ENCODE results near the gene FOXO3.

The FOXO3 gene

DNA sequence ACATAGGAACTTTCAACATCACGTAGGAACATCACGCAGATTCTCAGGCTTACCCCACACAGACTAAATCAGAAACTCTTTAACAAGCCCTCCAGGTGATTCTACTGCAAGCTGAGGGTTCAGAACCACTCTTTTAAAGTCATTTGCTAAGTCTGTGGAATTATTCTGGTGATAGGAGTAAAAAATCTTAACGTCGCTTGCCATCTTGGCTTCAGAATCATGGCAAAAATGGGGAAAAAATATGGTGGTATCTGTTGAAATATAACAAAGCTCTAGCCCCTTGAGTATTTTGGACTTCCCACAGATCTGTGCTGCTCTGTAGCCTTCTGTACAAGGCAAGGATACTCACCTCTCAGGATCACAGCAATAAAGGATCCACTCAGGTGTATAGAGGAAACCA lies 17.4 kb downstream of the FOXO3 start:
- TF ChIP-seq GATA2 (IDR thresholded peaks at IDR 0.05; ENCODE audit: low read depth, low read length) (no peak), GATA3 (IDR thresholded peaks at IDR 0.05; ENCODE audit: low read depth, low read length) (no peak)

DNA sequence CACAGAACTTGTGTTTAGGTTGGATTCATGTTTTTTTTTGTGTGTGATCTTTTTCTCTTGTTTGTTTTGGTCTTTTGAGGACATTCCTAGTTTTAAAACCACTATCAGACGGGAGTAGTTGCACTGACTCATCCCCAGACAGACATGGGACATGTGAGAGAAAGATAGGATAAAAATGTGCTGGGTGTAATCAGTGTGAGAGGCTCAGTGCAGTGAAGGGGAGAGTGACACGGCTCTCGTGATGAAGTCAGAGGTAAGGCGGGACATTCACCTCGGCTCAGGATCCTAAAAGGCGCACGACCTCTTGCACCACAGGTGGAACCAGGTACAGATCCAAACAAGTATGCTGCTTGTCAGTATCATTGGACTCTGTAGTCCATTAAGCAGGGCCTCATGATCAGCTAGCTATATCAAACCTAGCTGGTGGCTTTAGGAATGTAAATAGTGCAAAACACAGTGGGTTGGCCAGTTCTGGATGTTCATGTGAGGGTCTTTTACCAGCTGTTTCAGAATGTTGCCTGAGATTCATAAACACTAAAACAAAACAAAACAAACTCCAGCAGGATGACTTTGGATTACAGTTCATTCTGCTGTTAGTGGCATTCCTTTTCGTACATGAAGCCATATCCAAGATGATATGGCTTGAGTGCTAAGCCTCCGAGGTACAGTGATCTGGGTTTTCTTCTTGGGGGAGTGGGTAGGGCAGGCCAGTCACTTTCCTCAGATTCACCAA lies 18.0 kb downstream of the FOXO3 start:
- no peak for TF ChIP-seq GATA2 (IDR thresholded peaks at IDR 0.05; ENCODE audit: low read depth, low read length)
- TF ChIP-seq GATA3 (IDR thresholded peaks at IDR 0.05; ENCODE audit: low read depth, low read length): no peak

DNA sequence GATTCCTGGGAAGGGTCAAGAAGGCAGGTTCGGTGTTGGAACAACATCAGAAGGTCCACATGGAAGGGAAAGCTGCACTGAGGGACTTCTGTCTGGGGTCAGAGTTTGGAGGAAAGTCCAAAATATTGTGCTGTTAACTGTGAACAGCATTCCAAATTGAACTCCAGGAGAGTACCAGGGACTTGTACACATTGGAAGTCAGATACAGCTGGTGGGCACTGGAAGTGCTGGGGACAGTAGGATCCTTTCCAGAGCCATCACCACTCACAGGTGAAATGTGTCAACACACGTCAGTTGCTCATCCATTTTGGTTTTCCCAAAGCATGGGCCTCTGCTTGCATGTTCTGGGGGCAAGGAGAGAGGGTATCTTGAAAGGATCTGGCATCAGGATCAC lies 18.6 kb downstream of the FOXO3 start:
- TF ChIP-seq GATA3 (IDR thresholded peaks at IDR 0.05; ENCODE audit: low read depth, low read length) (no peak), GATA2 (IDR thresholded peaks at IDR 0.05; ENCODE audit: low read depth, low read length) (no peak)

DNA sequence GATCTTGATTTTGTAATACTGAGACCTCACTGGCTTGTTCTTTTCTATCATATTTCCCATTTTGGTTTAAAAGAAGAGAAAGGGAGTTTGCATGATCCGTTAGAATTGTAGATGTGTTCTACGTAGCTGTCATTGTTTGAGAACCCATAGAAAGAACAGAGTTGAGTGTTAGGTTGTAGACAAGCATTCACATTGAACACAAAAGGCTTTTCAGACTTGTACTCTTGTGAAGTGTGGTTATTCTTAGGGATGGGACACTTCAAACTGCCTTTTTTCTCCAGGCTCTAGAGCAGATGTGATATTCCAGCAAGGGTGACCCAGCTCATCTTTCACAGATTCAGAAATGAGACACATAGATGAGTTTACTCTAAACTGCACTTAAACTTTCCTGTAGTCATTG lies 19.9 kb downstream of the FOXO3 start:
- TF ChIP-seq GATA2 (IDR thresholded peaks at IDR 0.05; ENCODE audit: low read depth, low read length): no peak
- no peak for TF ChIP-seq GATA3 (IDR thresholded peaks at IDR 0.05; ENCODE audit: low read depth, low read length)

DNA sequence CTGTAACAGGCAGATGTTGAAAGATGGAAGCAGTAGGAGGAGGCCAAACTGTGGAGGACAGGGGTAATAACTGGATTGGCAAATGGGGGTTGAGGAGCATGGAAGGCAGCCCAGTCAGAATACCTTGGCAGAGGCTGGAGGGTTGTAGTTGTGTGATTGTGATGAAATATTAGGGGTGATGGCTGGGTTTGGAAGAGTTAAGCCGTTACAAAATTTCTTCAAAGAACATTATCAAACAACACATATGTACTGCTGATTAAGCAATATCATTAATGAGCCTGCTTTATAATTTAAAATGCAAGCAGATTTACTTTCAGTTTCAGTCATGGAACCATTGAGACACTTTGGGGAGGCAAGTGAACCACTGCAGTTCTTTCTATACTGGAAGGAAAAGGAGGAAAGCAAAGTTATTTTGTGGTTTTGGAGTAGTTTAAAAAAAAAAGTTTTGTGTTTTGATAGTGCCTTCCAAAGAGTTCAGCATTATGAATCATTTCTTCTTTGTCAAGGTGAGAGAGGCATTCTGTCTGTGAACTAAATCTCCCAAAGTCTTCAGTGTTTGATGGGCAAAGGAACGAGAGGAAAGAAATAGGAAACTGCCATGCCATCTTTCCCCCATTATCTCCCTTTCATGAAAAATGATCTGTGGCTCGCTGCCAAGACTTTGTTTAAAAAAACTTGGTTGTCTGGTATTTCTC lies 20.7 kb downstream of the FOXO3 start:
- TF ChIP-seq GATA2 (IDR thresholded peaks at IDR 0.05; ENCODE audit: low read depth, low read length) (peak; percentile 74), GATA3 (IDR thresholded peaks at IDR 0.05; ENCODE audit: low read depth, low read length) (peak; percentile 68)

DNA sequence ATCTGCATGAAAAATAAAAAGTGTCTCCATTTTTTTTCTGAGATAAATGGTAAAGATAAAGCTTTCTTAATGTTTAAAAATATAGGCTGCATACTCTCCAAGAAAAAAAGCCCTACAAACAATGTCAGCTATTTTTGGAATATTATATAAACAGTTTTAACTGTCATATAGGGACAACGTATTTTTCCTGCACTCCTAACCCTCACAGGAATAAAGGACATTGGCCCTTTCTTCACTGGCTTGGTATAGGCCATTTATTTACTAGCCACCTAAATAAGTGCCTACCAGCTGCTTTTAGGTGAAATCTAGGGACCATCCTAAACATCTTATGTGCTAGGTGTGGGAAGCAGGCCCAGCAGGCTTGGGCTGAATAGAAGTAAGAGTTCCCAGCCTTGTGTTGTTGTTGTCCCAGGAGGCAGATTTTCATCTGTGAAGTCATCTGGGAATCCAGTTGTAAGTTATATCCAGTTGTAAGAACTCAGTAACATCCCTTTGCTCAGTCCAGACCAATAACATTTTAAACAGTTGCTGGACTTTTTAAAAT lies 21.3 kb downstream of the FOXO3 start:
- TF ChIP-seq GATA3 (IDR thresholded peaks at IDR 0.05; ENCODE audit: low read depth, low read length) (no peak; the same call in 1 of the 2 replicates), GATA2 (IDR thresholded peaks at IDR 0.05; ENCODE audit: low read depth, low read length) (no peak; the same call in 1 of the 2 replicates)

DNA sequence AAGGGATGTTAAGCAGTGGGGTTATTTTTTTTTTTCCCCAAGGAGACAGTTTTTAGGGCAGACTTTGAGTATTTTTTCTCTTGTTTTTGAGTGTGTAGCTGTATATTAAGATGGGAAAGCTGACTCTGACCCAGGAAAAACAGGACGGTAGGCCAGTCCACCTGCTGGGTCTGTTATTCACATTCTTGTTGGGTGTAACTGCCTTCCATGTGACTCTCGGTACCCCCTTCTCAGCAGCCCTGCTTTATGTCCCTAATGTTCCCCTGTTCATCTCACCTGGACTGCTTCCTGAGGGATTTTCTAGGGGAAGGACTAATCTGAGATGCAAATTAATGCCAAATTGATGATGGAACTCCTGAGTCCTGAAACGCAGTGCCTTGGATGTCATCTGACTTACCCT lies 21.9 kb downstream of the FOXO3 start:
- no peak for TF ChIP-seq GATA2 (IDR thresholded peaks at IDR 0.05; ENCODE audit: low read depth, low read length)
- no peak for TF ChIP-seq GATA3 (IDR thresholded peaks at IDR 0.05; ENCODE audit: low read depth, low read length)

DNA sequence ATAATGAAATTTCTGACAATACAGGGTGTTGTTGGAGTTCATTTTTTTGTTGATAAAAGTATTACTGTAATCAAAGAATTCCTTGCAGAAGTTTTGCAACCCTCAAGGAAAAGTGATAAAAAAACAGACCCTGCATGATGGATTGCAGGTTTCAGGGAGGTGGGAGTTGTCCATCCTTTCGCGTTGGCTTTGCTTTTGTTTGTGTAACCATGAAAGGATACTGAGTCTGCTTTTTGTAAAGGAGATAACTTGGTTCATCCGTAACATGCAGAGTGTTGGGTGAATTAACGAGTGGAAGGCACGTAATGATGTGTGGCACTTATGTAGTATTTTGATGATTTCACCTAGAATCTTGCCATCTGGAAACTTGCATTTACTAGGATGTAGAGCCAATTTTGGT lies 23.6 kb downstream of the FOXO3 start:
- TF ChIP-seq GATA2 (IDR thresholded peaks at IDR 0.05; ENCODE audit: low read depth, low read length) (no peak), GATA3 (IDR thresholded peaks at IDR 0.05; ENCODE audit: low read depth, low read length) (no peak)

DNA sequence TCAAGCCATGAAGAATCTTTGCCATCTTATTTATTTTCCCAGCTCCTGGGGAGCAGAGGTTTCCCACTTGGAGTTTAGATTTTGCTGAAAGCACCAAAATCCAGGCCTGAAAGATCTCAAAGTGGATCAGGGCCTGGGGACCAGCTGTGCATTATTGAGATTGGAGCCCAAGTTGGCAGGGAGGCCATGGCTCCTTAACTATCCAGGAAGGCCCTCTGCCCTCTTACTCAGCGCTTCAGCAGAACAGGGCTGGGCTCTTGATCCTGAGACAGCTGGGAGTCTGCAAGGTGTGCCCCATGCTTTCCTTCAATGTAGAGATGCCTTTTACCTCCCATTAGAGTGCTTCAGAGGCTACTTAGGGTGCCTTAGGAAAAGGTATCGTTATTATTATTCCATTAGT lies 24.6 kb downstream of the FOXO3 start:
- TF ChIP-seq GATA3 (IDR thresholded peaks at IDR 0.05; ENCODE audit: low read depth, low read length) (no peak), GATA2 (IDR thresholded peaks at IDR 0.05; ENCODE audit: low read depth, low read length) (no peak)

DNA sequence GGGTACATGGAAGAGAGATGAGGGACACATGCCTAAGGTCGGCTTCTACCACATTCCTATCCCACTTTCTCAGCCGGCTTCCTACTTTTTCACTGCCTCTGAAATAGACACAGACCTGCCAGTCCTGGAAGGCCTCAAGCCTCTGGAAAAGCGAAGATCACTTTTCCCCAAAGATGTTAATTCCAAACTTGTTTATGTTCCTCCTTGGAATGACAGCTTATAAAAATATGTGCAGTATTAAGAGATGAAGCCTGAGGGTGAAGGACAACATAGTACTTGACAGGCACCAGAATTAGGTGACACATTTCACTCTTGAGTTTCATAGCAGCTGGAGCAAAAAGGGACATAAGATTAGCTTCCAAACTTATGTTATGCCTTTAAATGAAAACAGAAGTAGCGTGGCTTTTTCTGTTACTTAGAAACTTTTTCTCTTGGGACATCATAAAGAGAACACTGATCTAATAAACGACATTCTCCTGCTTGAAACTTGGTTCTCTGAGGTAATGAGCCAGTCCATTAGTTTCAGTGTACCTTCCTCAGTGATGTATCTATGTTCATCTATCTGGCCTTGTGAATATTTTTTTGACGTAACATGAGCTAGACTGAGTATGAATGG lies 25.3 kb downstream of the FOXO3 start:
- TF ChIP-seq GATA3 (IDR thresholded peaks at IDR 0.05; ENCODE audit: low read depth, low read length) (no peak), GATA2 (IDR thresholded peaks at IDR 0.05; ENCODE audit: low read depth, low read length) (no peak)

DNA sequence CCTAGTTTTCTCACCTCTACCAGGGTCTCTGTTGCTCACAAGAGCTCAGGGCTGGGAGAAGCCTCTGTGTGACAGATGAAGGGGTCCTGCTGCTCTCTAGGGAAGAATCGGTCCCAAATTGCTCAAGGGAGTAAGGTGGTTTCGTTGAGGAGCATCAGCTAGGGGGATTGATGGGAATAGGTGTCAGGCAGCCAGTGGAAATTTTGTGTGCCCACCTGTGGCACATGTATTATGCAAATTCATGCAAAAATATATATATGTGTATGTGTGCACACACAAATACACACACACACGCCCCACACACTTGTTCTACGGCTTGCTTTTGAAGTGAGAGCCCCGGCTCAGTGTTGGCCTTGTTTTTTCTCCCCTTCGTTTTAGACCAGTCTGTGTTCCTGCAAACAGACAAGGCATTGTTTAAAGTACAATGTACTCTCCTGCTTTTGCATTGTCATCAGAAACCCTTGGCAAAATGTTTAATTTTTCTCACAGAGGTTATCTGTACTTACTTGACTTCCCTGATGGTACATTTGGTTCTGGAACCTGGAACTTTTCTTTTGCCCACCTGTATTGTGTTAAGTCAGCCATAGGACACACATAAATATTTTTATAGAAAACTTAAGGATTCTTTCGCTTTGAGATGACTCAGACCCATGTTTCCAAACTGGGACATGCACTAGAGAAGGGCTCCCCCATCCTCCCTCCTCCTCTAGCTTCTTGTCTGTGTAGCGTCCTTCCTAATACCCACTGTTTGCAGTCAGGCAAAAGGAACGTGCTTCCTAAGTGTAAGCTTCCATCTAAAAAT lies 26.7 kb downstream of the FOXO3 start:
- no peak for TF ChIP-seq GATA2 (IDR thresholded peaks at IDR 0.05; ENCODE audit: low read depth, low read length)
- no peak for TF ChIP-seq GATA3 (IDR thresholded peaks at IDR 0.05; ENCODE audit: low read depth, low read length)

DNA sequence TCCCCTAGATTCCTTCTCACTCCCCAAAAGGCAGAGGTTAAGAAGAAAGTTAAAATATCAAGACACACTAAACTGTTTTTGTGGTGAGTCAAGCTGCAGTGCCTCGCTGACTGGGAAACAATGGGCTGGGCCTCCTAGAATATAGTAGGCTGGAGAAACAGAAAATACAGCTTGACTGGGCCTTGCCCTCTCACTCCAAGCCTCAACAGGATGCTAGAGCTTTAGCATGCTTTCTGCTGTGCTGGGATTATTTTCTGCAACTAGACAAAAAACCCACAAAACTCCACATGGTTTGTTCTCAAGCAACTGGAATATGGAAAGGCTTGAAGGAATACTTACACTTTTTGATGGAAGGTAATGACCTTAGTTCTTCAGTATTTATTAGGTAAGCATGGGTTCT lies 27.9 kb downstream of the FOXO3 start:
- TF ChIP-seq GATA2 (IDR thresholded peaks at IDR 0.05; ENCODE audit: low read depth, low read length) (no peak), GATA3 (IDR thresholded peaks at IDR 0.05; ENCODE audit: low read depth, low read length) (no peak)

DNA sequence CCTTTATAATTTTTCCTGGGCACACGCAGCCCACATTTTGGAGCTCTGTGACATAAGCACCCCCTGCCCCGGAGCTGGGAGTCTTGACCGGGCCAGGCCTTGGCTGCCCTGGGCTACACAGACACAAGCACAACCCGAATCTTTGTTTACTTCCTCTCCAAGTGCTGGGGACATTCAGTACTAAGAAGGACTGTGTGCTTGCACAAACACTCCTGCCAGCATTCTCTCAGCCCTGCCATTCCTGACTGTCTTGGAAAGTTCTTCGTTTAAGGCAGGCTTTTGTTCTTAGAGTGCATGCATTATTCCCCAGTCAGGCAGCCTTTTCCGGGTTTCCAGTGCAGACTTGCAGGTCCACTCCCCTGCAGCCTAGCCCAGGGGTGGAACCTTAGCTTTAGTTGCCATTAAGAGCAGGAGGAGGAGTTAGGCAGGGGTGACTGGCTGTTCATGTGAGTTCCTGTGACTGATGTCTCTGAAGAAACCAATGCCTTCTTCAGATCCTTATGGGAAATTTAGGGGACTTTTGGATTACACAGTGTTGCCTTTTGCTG lies 28.6 kb downstream of the FOXO3 start:
- no peak for TF ChIP-seq GATA3 (IDR thresholded peaks at IDR 0.05; ENCODE audit: low read depth, low read length)
- TF ChIP-seq GATA2 (IDR thresholded peaks at IDR 0.05; ENCODE audit: low read depth, low read length): no peak

Data from SH-SY5Y (cell line).